Esophagus squamous epithelium (tissue), 4 donors: ENCODE measurements around the gene RREB1.

Source experiments
- CTCF ChIP-seq, 6 experiments: fragments of 450-650 bp in 4 of 6; fragments of 200-600 bp in 2 of 6; sonication (generic) in 2 of 6; IDR thresholded peaks; one replicate each; pipeline ENCODE4 v1.5.1; 2016 to 2019; ENCODE audit warnings: antibody characterized with exemption in 6 of 6, mild to moderate bottlenecking in 4 of 6, moderate library complexity in 4 of 6
- POLR2A ChIP-seq, 4 donors: fragments of 450-650 bp; IDR thresholded peaks; one replicate each; pipeline ENCODE4 v1.6.1; 2017; ENCODE audit warnings: antibody characterized with exemption in 4 of 4, mild to moderate bottlenecking in 4 of 4, moderate library complexity in 3 of 4

- TF ChIP-seq CTCF (IDR thresholded peaks at IDR 0.05) (no peak), POLR2A (IDR thresholded peaks at IDR 0.05) (no peak)
Observed at GRCh38 chr6:7085911-7086310, 21.9 kb upstream of the RREB1 start.
